ENCODE results near the gene SLC25A31. TPM values are rescaled to one million over a fixed set of nuclear protein-coding genes. Genes with fewer than 3 reads are reported as not detected.
A peak's percentile ranks its signal among the peaks of the same experiment; 100 is the strongest.

Gene SLC25A31
- total and polyA plus RNA-seq, 2 of the 13 experiments (the other 11 are each of a cell fraction or from before 2014, with no cell fraction given) = 0.04 TPM; not detected in 1

- in situ Hi-C loops (cut with HindIII; ENCODE audit: extremely low pct_ligation_motif_present, low pct_unique_long_range_greater_than_20kb) = no loop called here
- TF ChIP-seq ZNF160 (CRISPR knock-in tag; IDR thresholded peaks at IDR 0.05) = peak; percentile 100
- TF ChIP-seq ZZZ3 (CRISPR knock-in tag; IDR thresholded peaks at IDR 0.05; ENCODE audit: borderline replicate concordance) = no peak
- DNase-seq (ENCODE audit: low spot score) (no peak), FAIRE-seq (no peak), ATAC-seq (no peak)
- no peaks in the 10 kb centered on the region for H3K4me1 ChIP-seq (ENCODE audit: insufficient read depth, low read length)
- no peaks in the 10 kb centered on the region for H3K79me2 ChIP-seq (ENCODE audit: insufficient read depth, low read length)
- intact Hi-C loops (cut with micrococcal nuclease; ENCODE audit: unreplicated experiment) = no loop called here
- H3K4me2 ChIP-seq (ENCODE audit: low read depth, low read length) = no peak overlapping the region
- no peaks in the 10 kb centered on the region for H4K20me1 ChIP-seq (ENCODE audit: insufficient read depth, low read length)
- POLR2A ChIA-PET = no interaction called here
- H3K27me3 ChIP-seq (ENCODE audit: control insufficient read depth in 1 of 2, insufficient read depth in 2 of 2, low read length in 2 of 2) = no peaks in the 10 kb centered on the region
- no TSS peak for BruUV-seq (replicated peaks)
- 53% methylated on average over 2 of the region's 2 CpGs for WGBS (ENCODE audit: low lambda C conversion rate)
- H2AFZ ChIP-seq (ENCODE audit: low read length) = no peak overlapping the region
- H3K36me3 ChIP-seq (replicated peaks in 1 of 2; ENCODE audit: control insufficient read depth in 1 of 2, insufficient read depth in 2 of 2, low read length in 2 of 2) = no peaks in the 10 kb centered on the region
- H3K27ac ChIP-seq (ENCODE audit: extremely low read length, insufficient read depth, low read length) = no peak overlapping the region
- no peak overlapping the region for H3K4me3 ChIP-seq (replicated peaks in 1 of 3; ENCODE audit: insufficient read depth in 1 of 3, low read depth in 2 of 3, low read length in 3 of 3)
- peaks cover 20% of the 10 kb centered on the region for H3K9me3 ChIP-seq (ENCODE audit: low read length)
- no peak overlapping the region for H3K9ac ChIP-seq (ENCODE audit: insufficient read depth, low read depth, low read length)
- CTCF ChIA-PET (ENCODE audit: low intra/inter-chr PET ratio, low total read pairs) = no interaction called here
These were observed 18.8 kb downstream of the SLC25A31 start for GRCh38 chr4:127748957-127749356.

DNA sequence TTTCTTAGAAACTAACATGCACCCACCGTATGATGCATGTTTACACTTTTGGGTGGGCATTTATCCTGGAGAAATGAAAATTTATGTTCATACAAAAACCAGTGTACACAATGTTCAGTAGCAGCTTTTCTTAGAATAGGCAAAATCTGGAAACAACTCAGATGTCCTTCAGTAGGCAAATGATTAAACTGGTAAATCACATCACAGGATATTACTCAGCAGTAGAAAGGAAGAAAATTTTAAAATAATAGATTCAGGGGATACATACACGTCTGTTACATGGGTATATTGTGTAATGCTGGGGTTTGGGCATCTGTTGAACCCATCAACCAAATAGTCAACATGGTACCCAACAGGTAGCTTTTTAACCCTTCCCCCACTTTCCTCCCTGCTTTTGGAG is 26.7 kb downstream of the SLC25A31 start:
- H2AFZ ChIP-seq (ENCODE audit: low read length) = no peak overlapping the region
- TF ChIP-seq ZNF205 (CRISPR knock-in tag; IDR thresholded peaks at IDR 0.05) (no peak), SMARCC2 (IDR thresholded peaks at IDR 0.05) (no peak), ZNF441 (CRISPR knock-in tag; IDR thresholded peaks at IDR 0.05; ENCODE audit: borderline replicate concordance) (no peak), ZNF512B (CRISPR knock-in tag; IDR thresholded peaks at IDR 0.05; ENCODE audit: borderline replicate concordance) (no peak), ZNF30 (CRISPR knock-in tag; IDR thresholded peaks at IDR 0.05) (no peak), PHF21A (CRISPR knock-in tag; IDR thresholded peaks at IDR 0.05) (no peak), NRL (CRISPR knock-in tag; IDR thresholded peaks at IDR 0.05; ENCODE audit: borderline replicate concordance) (no peak), SNRNP70 (IDR thresholded peaks at IDR 0.05; ENCODE audit: low read depth, low read length) (no peak)
- TF ChIP-seq, protein P1, sequence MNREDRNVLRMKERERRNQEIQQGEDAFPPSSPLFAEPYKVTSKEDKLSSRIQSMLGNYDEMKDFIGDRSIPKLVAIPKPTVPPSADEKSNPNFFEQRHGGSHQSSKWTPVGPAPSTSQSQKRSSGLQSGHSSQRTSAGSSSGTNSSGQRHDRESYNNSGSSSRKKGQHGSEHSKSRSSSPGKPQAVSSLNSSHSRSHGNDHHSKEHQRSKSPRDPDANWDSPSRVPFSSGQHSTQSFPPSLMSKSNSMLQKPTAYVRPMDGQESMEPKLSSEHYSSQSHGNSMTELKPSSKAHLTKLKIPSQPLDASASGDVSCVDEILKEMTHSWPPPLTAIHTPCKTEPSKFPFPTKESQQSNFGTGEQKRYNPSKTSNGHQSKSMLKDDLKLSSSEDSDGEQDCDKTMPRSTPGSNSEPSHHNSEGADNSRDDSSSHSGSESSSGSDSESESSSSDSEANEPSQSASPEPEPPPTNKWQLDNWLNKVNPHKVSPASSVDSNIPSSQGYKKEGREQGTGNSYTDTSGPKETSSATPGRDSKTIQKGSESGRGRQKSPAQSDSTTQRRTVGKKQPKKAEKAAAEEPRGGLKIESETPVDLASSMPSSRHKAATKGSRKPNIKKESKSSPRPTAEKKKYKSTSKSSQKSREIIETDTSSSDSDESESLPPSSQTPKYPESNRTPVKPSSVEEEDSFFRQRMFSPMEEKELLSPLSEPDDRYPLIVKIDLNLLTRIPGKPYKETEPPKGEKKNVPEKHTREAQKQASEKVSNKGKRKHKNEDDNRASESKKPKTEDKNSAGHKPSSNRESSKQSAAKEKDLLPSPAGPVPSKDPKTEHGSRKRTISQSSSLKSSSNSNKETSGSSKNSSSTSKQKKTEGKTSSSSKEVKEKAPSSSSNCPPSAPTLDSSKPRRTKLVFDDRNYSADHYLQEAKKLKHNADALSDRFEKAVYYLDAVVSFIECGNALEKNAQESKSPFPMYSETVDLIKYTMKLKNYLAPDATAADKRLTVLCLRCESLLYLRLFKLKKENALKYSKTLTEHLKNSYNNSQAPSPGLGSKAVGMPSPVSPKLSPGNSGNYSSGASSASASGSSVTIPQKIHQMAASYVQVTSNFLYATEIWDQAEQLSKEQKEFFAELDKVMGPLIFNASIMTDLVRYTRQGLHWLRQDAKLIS (CRISPR knock-in tag; IDR thresholded peaks at IDR 0.05) = no peak
- no peaks in the 10 kb centered on the region for H3K36me3 ChIP-seq (replicated peaks in 1 of 2; ENCODE audit: control insufficient read depth in 1 of 2, insufficient read depth in 2 of 2, low read length in 2 of 2)
- in situ Hi-C loops (cut with HindIII; ENCODE audit: extremely low pct_ligation_motif_present, low pct_unique_long_range_greater_than_20kb) = no loop called here
- DNase-seq (ENCODE audit: low spot score) (no peak), FAIRE-seq (no peak), ATAC-seq (no peak)
- H3K27ac ChIP-seq (ENCODE audit: extremely low read length, insufficient read depth, low read length) = no peak overlapping the region
- BruUV-seq (replicated peaks) = no TSS peak
- WGBS (ENCODE audit: low lambda C conversion rate) = 44% methylated on average over 2 of the region's 2 CpGs
- H3K27me3 ChIP-seq (ENCODE audit: control insufficient read depth in 1 of 2, insufficient read depth in 2 of 2, low read length in 2 of 2) = no peaks in the 10 kb centered on the region
- POLR2A ChIA-PET = no interaction called here
- H3K4me2 ChIP-seq (ENCODE audit: low read depth, low read length) = no peak overlapping the region
- intact Hi-C loops (cut with micrococcal nuclease; ENCODE audit: unreplicated experiment) = no loop called here
- CTCF ChIA-PET (ENCODE audit: low intra/inter-chr PET ratio, low total read pairs) = no interaction called here
- H3K4me3 ChIP-seq (replicated peaks in 1 of 3; ENCODE audit: insufficient read depth in 1 of 3, low read depth in 2 of 3, low read length in 3 of 3) = no peak overlapping the region
- H3K9ac ChIP-seq (ENCODE audit: insufficient read depth, low read depth, low read length) = no peak overlapping the region
- H3K4me1 ChIP-seq (ENCODE audit: insufficient read depth, low read length) = peaks cover 7% of the 10 kb centered on the region; the same call in 1 of the 2 replicates
- H3K79me2 ChIP-seq (ENCODE audit: insufficient read depth, low read length) = no peaks in the 10 kb centered on the region
- no peaks in the 10 kb centered on the region for H4K20me1 ChIP-seq (ENCODE audit: insufficient read depth, low read length)
- peaks cover 3% of the 10 kb centered on the region; the same call in 1 of the 2 replicates for H3K9me3 ChIP-seq (ENCODE audit: low read length)

Data from HepG2 (cell line).